Ecto neural progenitor cell (in vitro differentiated cells): ENCODE results near the gene EIF2S2.
"Not testable (repeated sequence)": the region's sequence is repeated elsewhere in the genome, so short reads cannot be mapped to it uniquely, and the experiment has no call there.

ENCODE experiments used
- DNase-seq: peaks from one replicate; pipeline ENCODE4 v3.0.0-alpha.2; 2018; ENCODE audit warnings: low spot score

The EIF2S2 gene

GRCh38 chr20:34111702-34112599 is at the start of gene EIF2S2:
TSS of gene EIF2S2 (minus strand) at chr20:34112243. CDS start at chr20:34112110, 133 bp downstream.
- peak; percentile 97 for DNase-seq

GRCh38 chr20:34157697-34158096 is 45.7 kb upstream of the EIF2S2 start:
- not testable (repeated sequence) for DNase-seq

- no peak for DNase-seq
Observed at GRCh38 chr20:34155836-34156235, 43.8 kb upstream of the EIF2S2 start.

- not testable (repeated sequence) for DNase-seq
Observed at GRCh38 chr20:34153169-34153568, 41.1 kb upstream of the EIF2S2 start.

GRCh38 chr20:34152073-34152472 is 40.0 kb upstream of the EIF2S2 start:
- not testable (repeated sequence) for DNase-seq

GRCh38 chr20:34150306-34151000 is 38.4 kb upstream of the EIF2S2 start:
- no peak for DNase-seq

GRCh38 chr20:34145280-34145819 is 33.3 kb upstream of the EIF2S2 start:
- no peak for DNase-seq

GRCh38 chr20:34143951-34144350 is 31.9 kb upstream of the EIF2S2 start:
- no peak for DNase-seq

GRCh38 chr20:34142121-34142520 is 30.1 kb upstream of the EIF2S2 start:
- no peak for DNase-seq

GRCh38 chr20:34141293-34141692 is 29.2 kb upstream of the EIF2S2 start:
- DNase-seq, result no peak

- not testable (repeated sequence) for DNase-seq
Observed at GRCh38 chr20:34135525-34136275, 23.7 kb upstream of the EIF2S2 start.

GRCh38 chr20:34133365-34133860 is 21.4 kb upstream of the EIF2S2 start:
- not testable (repeated sequence) for DNase-seq

- DNase-seq, result not testable (repeated sequence)
Observed at GRCh38 chr20:34132943-34133342, 20.9 kb upstream of the EIF2S2 start.

GRCh38 chr20:34132491-34132890 is 20.4 kb upstream of the EIF2S2 start:
- not testable (repeated sequence) for DNase-seq

GRCh38 chr20:34131491-34131890 is 19.4 kb upstream of the EIF2S2 start:
- no peak for DNase-seq

- peak; percentile 65 for DNase-seq
Observed at GRCh38 chr20:34129518-34130162, 17.6 kb upstream of the EIF2S2 start.

- no peak for DNase-seq
Observed at GRCh38 chr20:34127792-34128191, 15.7 kb upstream of the EIF2S2 start.

- no peak for DNase-seq
Observed at GRCh38 chr20:34124469-34125249, 12.6 kb upstream of the EIF2S2 start.

GRCh38 chr20:34123309-34123708 is 11.3 kb upstream of the EIF2S2 start:
- no peak for DNase-seq

GRCh38 chr20:34122274-34122980 is 10.4 kb upstream of the EIF2S2 start:
- no peak for DNase-seq
